Suprapubic skin (tissue), 4 donors: ENCODE data around the gene APOC4.

Experiments
- POLR2A ChIP-seq, 2 donors: fragments of 450-650 bp; IDR thresholded peaks; one replicate each; pipeline ENCODE4 v1.6.1; 2017; ENCODE audit warnings: antibody characterized with exemption in 2 of 2, mild to moderate bottlenecking in 2 of 2, moderate library complexity in 2 of 2
- POLR2AphosphoS5 ChIP-seq, 3 donors: sonication (generic); formaldehyde crosslinking; IDR thresholded peaks; one replicate each; pipeline ENCODE4 v1.6.1; 2017; ENCODE audit warnings: antibody characterized with exemption in 3 of 3
- TF ChIP-seq, protein P1 (sequence below), 2 donors: fragments of 200-600 bp in 1 of 2; fragments of 450-650 bp in 1 of 2; sonication (generic) in 1 of 2; IDR thresholded peaks; one replicate each; pipeline ENCODE4 v1.5.1; 2016 to 2019; ENCODE audit warnings: antibody characterized with exemption in 2 of 2, mild to moderate bottlenecking in 1 of 2, moderate library complexity in 1 of 2

GRCh38 chr19:44958090-44958489 is 16.1 kb downstream of the APOC4 start:
- TF ChIP-seq, protein P1, sequence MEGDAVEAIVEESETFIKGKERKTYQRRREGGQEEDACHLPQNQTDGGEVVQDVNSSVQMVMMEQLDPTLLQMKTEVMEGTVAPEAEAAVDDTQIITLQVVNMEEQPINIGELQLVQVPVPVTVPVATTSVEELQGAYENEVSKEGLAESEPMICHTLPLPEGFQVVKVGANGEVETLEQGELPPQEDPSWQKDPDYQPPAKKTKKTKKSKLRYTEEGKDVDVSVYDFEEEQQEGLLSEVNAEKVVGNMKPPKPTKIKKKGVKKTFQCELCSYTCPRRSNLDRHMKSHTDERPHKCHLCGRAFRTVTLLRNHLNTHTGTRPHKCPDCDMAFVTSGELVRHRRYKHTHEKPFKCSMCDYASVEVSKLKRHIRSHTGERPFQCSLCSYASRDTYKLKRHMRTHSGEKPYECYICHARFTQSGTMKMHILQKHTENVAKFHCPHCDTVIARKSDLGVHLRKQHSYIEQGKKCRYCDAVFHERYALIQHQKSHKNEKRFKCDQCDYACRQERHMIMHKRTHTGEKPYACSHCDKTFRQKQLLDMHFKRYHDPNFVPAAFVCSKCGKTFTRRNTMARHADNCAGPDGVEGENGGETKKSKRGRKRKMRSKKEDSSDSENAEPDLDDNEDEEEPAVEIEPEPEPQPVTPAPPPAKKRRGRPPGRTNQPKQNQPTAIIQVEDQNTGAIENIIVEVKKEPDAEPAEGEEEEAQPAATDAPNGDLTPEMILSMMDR (IDR thresholded peaks at IDR 0.05) = no peak
- TF ChIP-seq POLR2A (IDR thresholded peaks at IDR 0.05) (no peak), POLR2AphosphoS5 (IDR thresholded peaks at IDR 0.05) (no peak)
